Ishikawa (cell line): Measurements from ENCODE around the gene SLC12A4.

Experiments
- FOXM1 ChIP-seq: IDR thresholded peaks from 2 replicates; pipeline ENCODE4 v1.6.1; 2012; ENCODE audit warnings: low read depth, borderline replicate concordance
- TEAD4 ChIP-seq: IDR thresholded peaks from 2 replicates; pipeline ENCODE4 v1.6.1; 2012

DNA sequence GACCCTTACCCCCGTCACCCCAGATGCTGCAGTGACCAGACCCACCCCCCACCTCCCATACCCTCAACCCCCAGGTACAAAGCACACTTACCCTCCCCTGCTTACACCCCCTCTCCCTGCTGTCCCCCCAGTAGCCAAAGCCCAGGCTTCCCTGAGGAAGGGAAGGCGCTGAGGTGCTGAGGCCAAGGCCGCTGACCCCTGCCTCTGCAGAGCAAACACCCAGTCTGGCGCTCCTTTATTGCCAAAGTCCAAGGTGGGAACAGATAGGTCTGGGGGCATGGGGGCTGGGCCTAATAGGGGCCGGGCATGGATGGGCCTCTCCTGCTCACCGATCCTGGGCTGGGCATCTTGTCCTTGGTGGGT lies 25.2 kb downstream of the SLC12A4 start:
- TF ChIP-seq FOXM1 (no peak), TEAD4 (no peak)
